IMR-90 (cell line): ENCODE results near the gene RARS1. TPM values are rescaled to one million over a fixed set of nuclear protein-coding genes. Genes with fewer than 3 reads are reported as not detected.

Experiments
- ATAC-seq: fragments of 200-7000 bp; cut with Tn5 transposase; 2 replicates; pipeline ENCODE4 v1.9.1; 2020; ENCODE audit warnings: low read depth, mild to moderate bottlenecking, moderate library complexity
- BruUV-seq: library from RNA; stranded (reverse); fragments of 400-500 nt; replicated peaks from 2 replicates; lab custom pipeline; 2021; lab: Mats Ljungman, UMichigan
- CTCF ChIA-PET: fragments of 300-600 bp; formaldehyde crosslinking; extraction: SDS; loops from one replicate; lab custom pipeline; 2021; ENCODE audit warnings: antibody characterized with exemption; lab: Yijun Ruan, JAX
- POLR2A ChIA-PET: fragments of 300-600 bp; sonication (Branson Sonifier 250); formaldehyde crosslinking; loops from one replicate; lab custom pipeline; 2022; ENCODE audit warnings: antibody characterized with exemption; ENCODE audit not compliant: unreplicated experiment; lab: Charles Lee
- DNase-seq: peaks from one replicate; pipeline ENCODE4 v3.0.0; 2013
- H2AFZ ChIP-seq: replicated peaks from 2 replicates; pipeline ENCODE3; 2013; ENCODE audit warnings: low read length, mild to moderate bottlenecking; ENCODE audit not compliant: poor library complexity
- H2AK5ac ChIP-seq: 2 replicates; pipeline ENCODE4 v1.6.1; 2013; ENCODE audit warnings: low read depth, low read length, inconsistent platforms
- H2AK9ac ChIP-seq: replicated peaks from 2 replicates; pipeline ENCODE3; 2013; ENCODE audit warnings: mild to moderate bottlenecking, low read depth, low read length, moderate library complexity; ENCODE audit not compliant: poor library complexity
- H2BK120ac ChIP-seq: 2 replicates; pipeline ENCODE4 v1.6.1; 2013; ENCODE audit warnings: low read depth, low read length, inconsistent platforms
- H2BK15ac ChIP-seq: 3 replicates; pipeline ENCODE4 v1.6.1; 2013; ENCODE audit warnings: low read depth, low read length, inconsistent platforms
- H2BK20ac ChIP-seq: 2 replicates; pipeline ENCODE4 v1.6.1; 2013; ENCODE audit warnings: low read depth, mild to moderate bottlenecking, inconsistent platforms, low read length, moderate library complexity
- H2BK5ac ChIP-seq: 2 replicates; pipeline ENCODE4 v1.6.1; 2013; ENCODE audit warnings: mild to moderate bottlenecking, low read depth, low read length, inconsistent platforms; ENCODE audit not compliant: poor library complexity, severe bottlenecking
- H3K14ac ChIP-seq: replicated peaks from 2 replicates; pipeline ENCODE4 v1.6.1; 2013; ENCODE audit warnings: low read depth, low read length, inconsistent platforms
- H3K18ac ChIP-seq: 2 replicates; pipeline ENCODE4 v1.6.1; 2013; ENCODE audit warnings: low read depth, low read length, control low read depth
- H3K23ac ChIP-seq: 2 replicates; pipeline ENCODE4 v1.6.1; 2013; ENCODE audit warnings: low read depth, low read length, inconsistent platforms
- H3K27ac ChIP-seq: 2 replicates; pipeline ENCODE4 v1.5.1; 2013; ENCODE audit warnings: mild to moderate bottlenecking, control low read depth, low read length; ENCODE audit not compliant: insufficient read depth
- H3K27me3 ChIP-seq: 2 replicates; pipeline ENCODE4 v1.6.1; 2013; ENCODE audit warnings: low read length; ENCODE audit not compliant: control insufficient read depth, insufficient read depth
- H3K36me3 ChIP-seq: 2 replicates; pipeline ENCODE4 v1.6.1; 2013; ENCODE audit warnings: low read length, mixed read lengths; ENCODE audit not compliant: control insufficient read depth, insufficient read depth
- H3K4ac ChIP-seq: 2 replicates; pipeline ENCODE4 v1.6.1; 2013; ENCODE audit warnings: low read depth, low read length, inconsistent platforms
- H3K4me1 ChIP-seq: 2 replicates; pipeline ENCODE4 v1.6.1; 2013; ENCODE audit warnings: low read length, mixed read lengths; ENCODE audit not compliant: control insufficient read depth, insufficient read depth
- H3K4me2 ChIP-seq: 2 replicates; pipeline ENCODE4 v1.6.1; 2013; ENCODE audit warnings: low read depth, mild to moderate bottlenecking, control low read depth, low read length, moderate library complexity
- H3K4me3 ChIP-seq: 2 replicates; pipeline ENCODE4 v1.5.1; 2013; ENCODE audit warnings: low read depth, mild to moderate bottlenecking, control low read depth, low read length, moderate library complexity; ENCODE audit not compliant: insufficient read depth
- H3K56ac ChIP-seq: 2 replicates; pipeline ENCODE4 v1.6.1; 2013; ENCODE audit warnings: low read length, inconsistent platforms; ENCODE audit not compliant: insufficient read depth; ENCODE audit errors: extremely low read depth
- H3K79me1 ChIP-seq, 2 experiments: 2 replicates each; pipeline ENCODE4 v1.6.1; 2013; ENCODE audit warnings: low read length in 2 of 2, inconsistent platforms in 1 of 2, low read depth in 1 of 2
- H3K9ac ChIP-seq: 2 replicates; pipeline ENCODE4 v1.6.1; 2013; ENCODE audit warnings: low read depth, low read length, control low read depth
- H3K9me1 ChIP-seq: 2 replicates; pipeline ENCODE4 v1.6.1; 2013; ENCODE audit warnings: low read length, inconsistent platforms; ENCODE audit not compliant: insufficient read depth
- H3K9me3 ChIP-seq: 2 replicates; pipeline ENCODE4 v1.6.1; 2013; ENCODE audit warnings: low read length; ENCODE audit not compliant: control insufficient read depth, insufficient read depth
- H4K20me1 ChIP-seq: 2 replicates; pipeline ENCODE4 v1.6.1; 2013; ENCODE audit warnings: low read length, inconsistent platforms; ENCODE audit not compliant: insufficient read depth
- H4K5ac ChIP-seq: 2 replicates; pipeline ENCODE4 v1.6.1; 2013; ENCODE audit warnings: mild to moderate bottlenecking, low read depth, low read length, control low read depth
- H4K8ac ChIP-seq, 2 experiments: 2 replicates each; pipeline ENCODE4 v1.6.1; 2013; ENCODE audit warnings: low read depth in 2 of 2, low read length in 2 of 2, control low read depth in 1 of 2, inconsistent platforms in 1 of 2
- H4K91ac ChIP-seq: 2 replicates; pipeline ENCODE4 v1.6.1; 2013; ENCODE audit warnings: low read depth, low read length, inconsistent platforms; ENCODE audit not compliant: insufficient read depth
- CEBPB ChIP-seq: IDR thresholded peaks from 2 replicates; pipeline ENCODE4 v1.6.1; 2012; ENCODE audit warnings: low read depth, low read length, improper control_type of control experiment
- CHD1 ChIP-seq: IDR thresholded peaks from 2 replicates; pipeline ENCODE4 v1.6.1; 2012; ENCODE audit warnings: low read depth, low read length, improper control_type of control experiment
- CTCF ChIP-seq: conservative IDR thresholded peaks from 2 replicates; pipeline ENCODE4 v1.5.1; 2012; ENCODE audit warnings: mild to moderate bottlenecking, low read depth, low read length, improper control_type of control experiment
- FOS ChIP-seq: fragments of 150-350 bp; IDR thresholded peaks from 2 replicates; pipeline ENCODE4 v1.6.1; 2016; ENCODE audit warnings: low read depth, low read length
- MAZ ChIP-seq: IDR thresholded peaks from 2 replicates; pipeline ENCODE4 v1.6.1; 2012; ENCODE audit warnings: low read depth, mild to moderate bottlenecking, low read length, improper control_type of control experiment, moderate library complexity, borderline replicate concordance
- MXI1 ChIP-seq: IDR thresholded peaks from 2 replicates; pipeline ENCODE4 v1.6.1; 2012; ENCODE audit warnings: low read depth, mild to moderate bottlenecking, low read length, moderate library complexity, borderline replicate concordance
- RFX5 ChIP-seq: IDR thresholded peaks from 2 replicates; pipeline ENCODE4 v1.8.0; 2012; ENCODE audit warnings: low read depth, mild to moderate bottlenecking, low read length, moderate library complexity
- WGBS, 2 experiments: methylation state at CpG; one replicate each; pipeline versions ENCODE4 v1.1.5 to v1.1.7; 2013; ENCODE audit warnings: missing lambda C conversion rate in 2 of 2; ENCODE audit not compliant: insufficient read length in 1 of 2; ENCODE audit errors: extremely low coverage in 2 of 2; 5-methylcytosine and 5-hydroxymethylcytosine counted together
- dilution Hi-C: fragments of 300-500 bp; cut with HindIII; formaldehyde crosslinking; loops from one replicate; pipeline ENCODE4 v1.14.3; 2018; ENCODE audit warnings: low sequenced_read_pairs; ENCODE audit not compliant: unreplicated experiment
- in situ Hi-C: fragments of 300-500 bp; cut with MboI; formaldehyde crosslinking; loops from 3 replicates; pipeline ENCODE4 v1.14.3; 2019; ENCODE audit warnings: low sequenced_read_pairs, inconsistent platforms, mixed read lengths
- intact Hi-C: fragments of 100-400 bp; cut with micrococcal nuclease; formaldehyde crosslinking; loops from 2 replicates; pipeline ENCODE4 v1.10.0; 2022
- polyA plus RNA-seq, 3 experiments: library from polyadenylated mRNA; depleted of rRNA; stranded (reverse); fragments of >200 nt; gene quantifications; 2 replicates each; pipeline ENCODE4 v1.2.3, GENCODE V29; 2012; ENCODE audit warnings: low replicate concordance in 1 of 3
- total RNA-seq: library from RNA; depleted of rRNA; stranded (reverse); fragments of >200 nt; gene quantifications from 2 replicates; pipeline ENCODE4 v1.2.3, GENCODE V29; 2012

The RARS1 gene
- total and polyA plus RNA-seq, 2 of the 4 experiments (the other 2 are of a cell fraction), result 80.4 to 153 TPM

GRCh38 chr5:168528521-168529373 is 42.5 kb downstream of the RARS1 start, which contains the start of gene FBLL1:
Gene FBLL1, plus strand, starts transcription at chr5:168529305. Its CDS starts 200 bp downstream, at chr5:168529505.
- Histone ChIP-seq H3K4me2 (peak within 1 kb of the TSS; percentile 84), H3K27ac (no peak within 1 kb of the TSS), H3K4ac (no peak within 1 kb of the TSS), H4K8ac (no peak within 1 kb of the TSS), H3K36me3 (no peaks in the 10 kb centered on the region), H4K20me1 (no peaks in the 10 kb centered on the region), H3K9me3 (peaks cover 8% of the 10 kb centered on the region), H4K91ac (no peak within 1 kb of the TSS), H3K4me3 (peak within 1 kb of the TSS; percentile 41), H3K18ac (no peak within 1 kb of the TSS), H3K14ac (no peak within 1 kb of the TSS), H2BK20ac (no peak within 1 kb of the TSS), H3K79me1 (no peaks in the 10 kb centered on the region), H4K5ac (no peak within 1 kb of the TSS), H3K9ac (no peak within 1 kb of the TSS), H3K4me1 (peaks cover 2% of the 10 kb centered on the region; the same call in 1 of the 2 replicates), H2BK120ac (no peak within 1 kb of the TSS), H2BK15ac (no peak within 1 kb of the TSS), H2AK5ac (no peak within 1 kb of the TSS), H3K27me3 (peaks cover 29% of the 10 kb centered on the region), H2AK9ac (peak within 1 kb of the TSS; percentile 37), H2AFZ (peak within 1 kb of the TSS; percentile 70), H3K9me1 (0 out of 2 replicates have a peak, but pooled peaks cover 3% of the 10 kb centered on the region), H2BK5ac (no peak within 1 kb of the TSS), H3K56ac (no peak within 1 kb of the TSS), H3K23ac (0 out of 2 replicates have a peak within 1 kb of the TSS, but pooled peaks have one; percentile 38)
- WGBS, 2 experiments, result 8% methylated on average over 17 of the region's 38 CpGs; no CpG with 5 or more reads in 1 of the 2 experiments
- no peak for TF ChIP-seq FOS
- TF ChIP-seq MXI1, result no peak
- no peak for TF ChIP-seq CHD1
- no peak for TF ChIP-seq MAZ
- no peak for TF ChIP-seq CTCF
- TF ChIP-seq RFX5, result no peak
- TF ChIP-seq CEBPB, result peak; percentile 75
- dilution Hi-C loops (no loop called here), in situ Hi-C loops (no loop called here), intact Hi-C loops (no loop called here)
- no TSS peak for BruUV-seq
- ChIA-PET POLR2A (no interaction called here), CTCF (no interaction called here)
- peak; percentile 16 for DNase-seq
- peak; percentile 53 for ATAC-seq
